CD4-positive, alpha-beta T cell treated with Interleukin-15 for 4 hours (primary cell): ENCODE results near the gene KLHL29.

ENCODE experiments used
- DNase-seq: peaks from one replicate; pipeline ENCODE4 v3.0.0-alpha.2; 2020; ENCODE audit warnings: low spot score

The KLHL29 gene

DNA sequence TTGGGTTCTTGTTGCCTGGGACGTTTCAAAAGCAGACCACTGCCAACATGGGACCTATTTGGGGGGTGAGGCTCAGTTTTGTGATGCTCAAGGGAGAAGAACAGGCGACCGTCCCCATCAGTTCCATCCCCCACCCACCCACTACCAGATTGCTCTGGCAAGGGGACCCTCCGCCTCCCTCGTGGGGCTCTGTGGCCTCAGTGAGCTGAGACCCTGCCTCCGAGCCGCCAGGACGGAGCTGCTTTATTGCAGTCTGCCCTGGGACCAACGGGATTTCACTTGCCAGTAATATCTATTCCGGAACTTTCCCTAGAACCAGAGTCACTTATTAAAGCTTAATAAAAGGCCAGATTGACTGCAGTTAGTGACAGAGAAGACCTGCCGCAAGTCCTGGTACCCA lies 146.3 kb downstream of the KLHL29 start:
- DNase-seq, result no peak

DNA sequence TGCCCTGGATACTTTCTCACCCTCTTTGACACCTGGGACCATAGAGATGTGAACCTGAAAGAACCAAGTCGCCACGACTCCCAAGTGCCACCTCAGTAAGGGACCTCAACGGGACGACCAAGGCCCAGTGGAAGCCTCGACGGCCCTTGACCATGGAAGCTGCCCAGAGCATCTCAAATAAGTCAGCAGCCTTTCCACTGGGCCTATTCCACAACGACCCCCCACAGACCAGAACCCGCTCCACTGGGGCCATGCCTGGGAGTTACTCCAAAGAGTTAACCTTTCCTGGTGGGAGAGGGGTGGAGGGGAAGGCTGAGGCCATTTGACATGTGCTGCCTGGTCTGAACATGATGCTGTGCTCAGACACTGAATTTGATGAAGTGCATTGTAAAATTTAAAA lies 146.9 kb downstream of the KLHL29 start:
- no peak for DNase-seq

DNA sequence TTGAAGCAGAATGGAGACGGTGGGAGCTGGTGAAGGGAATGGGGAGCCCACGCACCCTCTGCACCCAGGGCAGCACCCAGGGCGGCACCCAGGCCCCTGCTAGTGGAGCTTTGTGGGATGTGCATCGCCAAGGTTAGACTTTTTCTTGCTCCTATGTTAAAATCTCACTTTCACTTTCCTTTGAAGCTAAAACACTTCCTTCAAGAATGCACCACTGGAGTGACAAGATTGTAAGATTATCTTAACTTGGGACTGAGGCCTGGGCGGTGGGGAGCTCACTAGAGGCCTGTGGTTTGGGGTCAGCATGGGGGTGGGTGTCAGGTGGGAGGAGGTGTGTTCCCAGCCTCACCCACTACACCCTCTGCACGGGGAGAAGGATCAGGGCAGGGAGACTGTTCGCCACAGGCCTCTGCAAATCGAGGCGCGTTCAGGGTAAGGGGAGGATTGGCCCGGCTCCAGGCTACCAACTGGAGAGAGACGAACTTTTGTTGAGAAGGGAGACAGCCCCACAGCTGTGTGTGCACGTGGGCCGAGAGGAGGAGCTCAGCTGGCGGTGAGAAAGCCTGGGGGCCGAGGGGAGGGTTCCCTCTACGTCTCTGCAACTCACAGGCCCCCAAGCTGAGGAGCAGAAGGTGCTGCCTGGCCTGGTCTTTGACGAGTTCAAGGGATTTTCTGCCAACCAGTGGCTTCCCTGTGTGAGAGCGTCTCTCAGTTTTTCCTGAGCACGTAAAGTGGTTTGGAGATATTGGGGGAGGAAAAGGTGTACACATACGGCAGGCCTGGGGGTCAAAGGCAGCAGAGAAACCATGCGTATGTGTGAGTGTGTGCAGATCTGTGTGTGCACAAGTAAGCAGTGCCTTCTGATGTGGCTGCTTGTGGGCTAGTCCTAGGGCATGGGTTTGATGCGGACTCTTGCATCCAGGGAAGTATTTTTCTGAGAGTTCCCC lies 147.7 kb downstream of the KLHL29 start:
- DNase-seq, result peak; percentile 21

DNA sequence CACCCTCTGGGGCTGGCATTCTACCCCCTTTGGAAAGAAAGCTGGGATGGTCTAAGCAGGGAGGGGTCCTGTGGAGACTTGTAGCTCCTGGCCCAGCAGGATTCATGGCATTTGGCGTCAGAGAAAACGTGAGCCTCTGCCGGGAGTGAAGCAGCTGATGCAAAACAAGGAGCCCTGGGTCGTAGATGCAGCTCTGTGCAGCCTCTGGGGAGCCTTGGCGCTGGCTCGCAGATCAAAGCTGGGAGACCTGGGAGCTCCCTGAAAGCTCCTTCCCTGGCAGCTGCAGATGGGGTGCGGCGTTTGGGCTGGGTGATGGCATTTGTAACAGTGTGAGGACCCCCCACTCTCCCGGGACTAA lies 148.3 kb downstream of the KLHL29 start:
- no peak for DNase-seq

DNA sequence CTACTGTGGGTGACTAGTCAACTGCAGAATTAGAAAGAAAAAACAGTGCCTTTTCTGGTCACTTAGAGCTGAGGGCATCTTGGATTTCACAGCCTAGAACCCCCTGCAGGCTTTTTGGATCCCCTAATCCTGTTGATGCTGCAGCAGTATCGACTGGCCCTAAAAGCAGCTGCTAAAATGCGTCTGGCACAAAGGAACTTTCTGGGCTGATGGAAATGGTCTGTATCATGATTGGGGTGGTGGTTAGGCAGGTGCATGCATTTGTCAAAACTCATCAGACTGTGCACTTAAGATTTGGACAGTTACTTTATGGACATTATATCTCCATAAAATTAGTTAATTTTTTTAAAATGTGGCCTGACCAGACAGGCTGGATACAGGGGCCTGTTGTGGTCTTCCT lies 149.8 kb downstream of the KLHL29 start:
- no peak for DNase-seq

DNA sequence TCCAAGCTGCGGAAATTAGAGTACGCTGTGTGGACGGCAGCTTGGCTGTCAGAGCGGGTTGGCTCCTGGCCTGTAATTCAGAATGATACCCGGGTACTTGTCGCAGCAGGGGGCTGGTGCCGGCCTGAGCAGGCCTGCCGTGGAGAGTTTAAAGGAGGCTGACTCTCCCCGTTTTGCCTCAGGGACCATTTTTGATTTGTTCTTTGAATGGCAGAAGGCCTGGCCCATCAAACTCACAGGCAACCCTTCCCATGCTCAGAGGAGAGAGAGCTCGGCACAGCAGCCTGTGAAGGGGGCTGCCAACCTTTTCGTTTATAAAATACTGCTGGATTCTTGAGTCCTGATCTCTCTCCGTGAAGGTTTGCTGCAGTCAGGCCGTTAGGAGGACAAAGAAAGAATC lies 151.3 kb downstream of the KLHL29 start:
- DNase-seq, result no peak

DNA sequence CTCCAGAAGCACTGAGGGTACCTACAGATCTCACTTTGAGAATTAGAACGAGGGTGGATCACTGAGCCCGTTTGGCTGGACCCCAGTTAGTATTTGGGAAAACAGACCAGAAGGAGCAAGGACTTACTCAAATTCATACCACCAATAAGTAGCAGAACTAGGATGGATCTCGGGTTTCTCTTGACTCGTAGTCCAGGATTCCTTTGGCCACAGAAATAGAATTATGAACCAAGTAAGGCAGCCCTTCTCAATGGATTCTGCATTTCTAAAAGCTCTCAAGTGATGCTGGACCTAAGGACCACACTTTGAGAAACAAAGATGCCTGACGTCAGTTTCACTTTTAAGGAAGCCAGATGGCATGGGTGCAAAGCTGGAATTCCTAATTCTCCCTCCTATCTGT lies 153.0 kb downstream of the KLHL29 start:
- DNase-seq, result no peak

DNA sequence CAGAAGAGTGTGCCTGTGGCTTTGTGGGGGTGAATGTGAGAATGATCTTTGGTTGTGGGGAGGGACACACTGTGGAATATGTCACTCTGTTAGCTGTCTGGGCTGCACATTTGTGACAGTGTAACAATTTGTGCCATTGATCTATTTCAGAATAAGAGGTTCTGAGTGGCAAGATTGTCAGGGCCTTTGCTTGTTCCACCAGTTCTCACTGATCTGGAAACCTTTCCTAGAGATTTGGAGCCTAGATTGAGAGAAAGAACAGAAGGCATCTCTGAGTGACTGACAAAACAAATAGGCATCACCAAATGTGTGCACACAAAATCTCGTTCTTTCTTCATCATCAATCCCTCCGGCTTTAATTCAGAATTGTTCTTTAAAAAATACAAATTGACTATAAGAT lies 153.6 kb downstream of the KLHL29 start:
- DNase-seq, result no peak

DNA sequence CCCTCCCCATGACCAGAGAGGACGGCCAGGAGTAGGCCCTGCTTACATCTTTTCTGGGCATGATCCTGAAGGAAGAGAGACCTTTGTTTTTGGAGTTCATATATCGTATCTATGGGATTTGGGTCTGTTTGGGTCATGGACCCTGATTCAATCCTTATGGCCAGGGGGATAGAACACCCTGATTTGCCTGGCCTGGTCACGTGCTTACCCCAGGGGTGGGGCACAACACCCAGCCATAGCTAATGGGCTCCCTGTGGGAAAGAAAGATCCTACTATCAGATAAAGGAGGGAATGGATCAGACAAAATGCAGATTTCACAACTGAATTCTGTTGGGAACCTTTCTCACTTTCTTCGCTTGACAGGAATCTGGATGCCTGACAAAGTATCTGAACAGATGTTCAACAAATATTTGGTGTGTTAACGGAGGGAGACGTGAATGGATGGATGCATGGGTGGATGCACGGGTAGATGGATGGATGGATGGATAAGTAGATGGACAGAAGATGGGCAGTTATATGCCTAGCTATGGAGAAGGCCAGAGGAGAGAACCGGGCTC lies 155.9 kb downstream of the KLHL29 start:
- DNase-seq, result no peak

DNA sequence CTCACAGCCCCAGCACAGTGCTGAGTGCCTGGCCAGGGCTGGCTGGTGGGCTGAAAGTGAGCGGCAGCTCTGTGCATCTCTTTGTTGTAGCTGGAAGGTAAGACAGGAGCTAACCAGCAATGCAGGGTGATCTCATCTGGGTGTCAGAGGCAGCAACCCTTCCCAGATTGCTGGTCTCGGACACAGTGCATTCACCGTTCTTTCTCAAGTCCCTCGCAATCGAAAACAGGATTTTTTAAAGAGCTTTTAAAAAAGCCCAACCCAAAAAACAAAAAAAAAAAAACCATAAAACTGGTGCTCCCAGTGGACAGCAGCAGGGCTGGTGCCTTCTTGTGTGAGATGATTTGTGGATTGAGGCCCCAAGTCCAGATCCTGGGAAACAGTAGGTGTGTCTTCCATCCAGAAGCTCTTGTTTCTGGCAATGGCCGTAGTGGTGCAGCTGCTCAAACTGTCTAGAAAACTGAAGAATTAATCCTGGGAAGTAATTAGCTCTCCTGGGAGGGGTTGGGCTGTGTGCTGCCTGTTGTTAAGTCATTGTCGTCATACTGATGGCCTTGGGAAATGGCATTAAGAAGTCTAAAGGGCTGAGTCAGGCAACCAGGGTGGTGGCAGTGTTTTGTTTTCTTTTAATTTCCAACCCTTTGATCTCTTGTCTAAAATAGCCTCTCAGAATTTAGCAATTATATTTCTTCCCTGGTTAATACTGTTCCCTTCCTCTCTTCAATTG lies 156.7 kb downstream of the KLHL29 start:
- DNase-seq, result no peak

DNA sequence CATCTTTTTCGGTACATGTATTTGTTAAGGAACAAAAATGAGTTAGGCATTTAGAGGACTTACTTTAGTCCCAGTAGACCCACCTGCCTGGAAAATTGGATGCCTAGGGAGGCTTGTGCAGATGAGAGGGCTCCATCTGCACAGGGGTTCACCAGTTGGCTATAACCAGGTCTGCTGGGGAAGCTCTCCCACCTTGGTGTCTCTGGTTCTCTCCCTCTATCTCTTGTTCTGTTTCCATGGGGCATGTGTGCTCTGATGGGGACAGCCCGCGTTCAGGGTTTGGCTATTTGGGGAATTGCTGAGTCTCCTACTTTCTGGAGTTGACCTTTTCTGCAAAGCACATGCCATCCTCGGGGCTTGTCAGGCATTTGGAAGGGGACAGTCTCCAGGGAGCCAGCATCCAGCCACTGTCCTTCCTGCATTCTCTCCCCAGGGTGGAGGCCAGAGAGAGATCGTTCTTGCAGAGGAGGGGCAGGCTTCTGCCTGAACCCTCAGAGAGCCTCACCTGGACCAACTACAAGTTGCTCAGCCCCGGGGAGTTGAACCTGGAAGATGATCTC lies 157.3 kb downstream of the KLHL29 start:
- DNase-seq, result no peak

DNA sequence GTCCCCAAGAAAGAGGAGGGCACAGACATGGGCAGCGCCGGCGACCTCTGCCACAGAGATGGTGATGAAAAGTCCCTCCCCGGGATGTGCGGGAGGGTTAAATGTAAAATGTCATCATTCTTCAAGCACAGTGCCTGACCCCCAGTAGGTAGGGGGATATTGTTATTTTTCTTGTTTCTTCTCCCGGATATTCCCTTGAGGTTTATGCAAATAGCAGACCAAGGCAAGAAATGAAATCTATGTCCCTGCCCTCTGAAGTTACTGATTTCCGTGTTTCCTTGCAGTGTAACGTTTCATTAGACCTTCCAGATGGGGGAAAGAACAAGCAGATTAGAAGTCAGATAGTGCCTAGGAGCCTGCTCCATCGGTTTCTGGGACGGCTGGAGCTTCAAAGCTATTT lies 158.3 kb downstream of the KLHL29 start:
- DNase-seq, result no peak

DNA sequence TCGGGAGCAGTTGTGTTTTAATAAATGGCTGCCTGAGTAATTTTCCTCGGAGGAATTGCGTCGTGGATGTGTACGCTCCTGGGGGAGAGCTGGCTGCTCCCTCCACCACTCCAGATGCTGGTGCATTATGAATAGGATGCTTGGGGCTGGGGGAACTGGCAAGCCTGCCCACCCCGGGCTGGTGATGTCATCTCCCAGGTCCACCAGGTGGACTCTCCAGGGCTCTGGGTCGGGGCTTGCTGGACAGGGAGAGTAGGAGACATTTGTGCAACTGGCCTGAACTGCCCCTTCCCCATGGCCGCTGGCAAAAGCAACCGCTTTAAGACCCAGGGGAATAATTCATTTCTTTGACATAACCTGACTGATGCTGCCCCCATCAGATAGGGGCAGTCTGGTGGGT lies 158.7 kb downstream of the KLHL29 start:
- DNase-seq, result no peak

DNA sequence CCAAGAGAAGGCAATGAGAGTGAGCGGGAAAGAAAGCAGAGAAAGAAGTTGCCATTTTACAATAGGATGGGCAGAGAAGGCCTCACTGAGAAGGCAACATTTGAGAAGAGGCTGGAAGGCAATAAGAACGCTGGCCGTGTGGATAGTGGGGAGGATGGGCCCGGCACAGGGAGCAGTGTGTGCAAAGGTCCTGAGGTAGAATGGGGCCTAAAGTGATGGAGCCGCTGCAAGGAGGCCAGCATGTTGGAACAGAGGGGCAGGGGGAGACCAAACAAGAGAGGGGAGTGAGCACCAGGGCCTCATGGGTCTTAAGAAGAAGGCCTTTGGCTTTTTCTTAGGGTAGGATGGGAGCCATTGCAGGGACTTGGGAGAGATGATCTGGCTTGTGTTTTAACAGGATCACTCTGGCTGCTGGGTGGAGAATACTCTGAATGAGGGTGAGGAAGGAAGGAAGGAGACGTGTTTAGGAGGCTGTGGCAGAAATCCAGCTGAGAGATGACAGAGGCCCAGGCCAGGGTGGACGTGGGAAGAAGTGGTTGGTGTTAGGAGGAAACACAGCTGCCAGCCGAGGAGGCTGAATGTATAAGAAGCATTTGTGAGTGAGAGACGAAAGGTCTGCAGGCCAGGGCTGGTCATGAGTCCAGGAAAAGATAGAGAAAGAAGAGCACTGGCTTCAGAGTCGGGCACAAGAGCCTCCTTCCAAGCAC lies 159.8 kb downstream of the KLHL29 start:
- no peak for DNase-seq

DNA sequence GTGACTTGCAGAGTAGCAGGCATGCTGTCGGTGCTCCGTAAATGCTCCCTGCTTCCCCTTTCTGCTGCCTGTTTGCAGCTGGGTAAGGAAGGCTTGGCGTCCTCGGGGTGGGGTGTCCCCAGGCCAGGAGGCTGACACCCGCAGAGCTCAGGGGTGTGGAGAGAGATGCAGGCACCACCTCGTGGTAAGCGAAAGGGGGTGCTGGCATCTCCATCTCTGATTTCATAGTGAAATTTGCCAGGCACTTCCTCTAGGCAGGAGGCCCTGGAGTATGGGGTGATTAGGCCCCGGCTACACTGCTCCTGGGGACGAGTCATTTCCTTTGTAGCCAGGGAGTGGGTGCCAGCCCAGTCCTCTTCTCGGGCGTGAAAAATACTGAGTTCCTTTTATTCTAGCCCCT lies 160.4 kb downstream of the KLHL29 start:
- DNase-seq, result no peak

DNA sequence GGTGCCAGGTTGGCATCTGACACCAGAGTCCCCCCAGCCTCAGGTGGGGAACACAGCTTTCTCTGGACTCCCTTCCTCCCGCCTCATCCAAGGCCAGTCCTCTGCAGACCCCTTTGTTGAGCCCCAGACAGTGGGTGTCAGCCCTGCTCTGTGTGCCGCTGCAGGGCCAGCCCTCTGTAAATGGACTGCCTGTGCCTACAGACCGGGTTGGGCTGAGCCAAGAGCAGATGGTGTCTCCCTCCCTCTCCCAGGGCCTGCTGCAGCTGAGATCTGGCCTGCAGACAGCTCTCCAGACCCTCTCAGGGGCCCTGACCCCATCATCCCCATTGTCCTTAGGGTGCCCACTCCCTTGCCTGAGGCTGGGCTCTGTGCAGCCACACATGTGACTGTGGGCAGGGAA lies 160.8 kb downstream of the KLHL29 start:
- no peak for DNase-seq

DNA sequence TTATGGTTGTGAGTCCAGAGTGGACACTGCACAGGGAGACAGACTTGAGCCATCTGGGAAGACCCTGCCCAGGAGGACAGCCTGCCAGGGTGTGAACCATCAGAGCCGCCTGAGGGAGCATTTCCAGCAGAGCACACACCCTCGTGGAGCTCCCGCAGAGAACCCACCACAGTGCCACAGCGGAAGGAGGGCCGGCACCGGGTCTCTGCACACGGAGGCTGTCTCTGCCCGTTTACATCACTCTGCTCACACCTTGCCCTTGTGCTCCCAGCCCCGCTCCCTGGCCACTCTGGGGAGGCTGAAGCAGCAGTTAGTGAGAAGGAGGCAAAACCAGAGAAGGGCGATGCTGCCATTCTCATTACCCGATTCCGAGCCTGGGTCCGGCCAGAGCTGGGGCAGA lies 161.9 kb downstream of the KLHL29 start:
- no peak for DNase-seq

DNA sequence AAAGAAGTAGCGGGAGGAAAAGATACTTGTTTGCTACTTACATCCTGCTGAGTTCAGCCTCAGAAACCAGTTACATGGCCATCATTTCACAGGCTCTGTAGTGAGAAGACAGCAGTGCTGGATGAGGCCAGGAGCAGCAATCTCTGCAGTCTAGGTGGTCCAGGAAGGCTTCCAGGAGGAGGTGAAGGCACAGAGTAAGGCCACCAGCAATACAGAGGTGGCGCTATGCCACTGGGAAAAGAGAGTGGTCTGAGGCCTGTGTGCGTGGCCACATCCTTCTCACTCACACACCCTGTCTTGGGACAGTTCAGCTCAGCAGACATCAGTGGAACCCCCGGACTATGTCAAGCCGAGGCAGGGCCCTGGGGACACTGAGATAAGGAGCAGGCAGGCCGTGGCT lies 162.7 kb downstream of the KLHL29 start:
- no peak for DNase-seq

DNA sequence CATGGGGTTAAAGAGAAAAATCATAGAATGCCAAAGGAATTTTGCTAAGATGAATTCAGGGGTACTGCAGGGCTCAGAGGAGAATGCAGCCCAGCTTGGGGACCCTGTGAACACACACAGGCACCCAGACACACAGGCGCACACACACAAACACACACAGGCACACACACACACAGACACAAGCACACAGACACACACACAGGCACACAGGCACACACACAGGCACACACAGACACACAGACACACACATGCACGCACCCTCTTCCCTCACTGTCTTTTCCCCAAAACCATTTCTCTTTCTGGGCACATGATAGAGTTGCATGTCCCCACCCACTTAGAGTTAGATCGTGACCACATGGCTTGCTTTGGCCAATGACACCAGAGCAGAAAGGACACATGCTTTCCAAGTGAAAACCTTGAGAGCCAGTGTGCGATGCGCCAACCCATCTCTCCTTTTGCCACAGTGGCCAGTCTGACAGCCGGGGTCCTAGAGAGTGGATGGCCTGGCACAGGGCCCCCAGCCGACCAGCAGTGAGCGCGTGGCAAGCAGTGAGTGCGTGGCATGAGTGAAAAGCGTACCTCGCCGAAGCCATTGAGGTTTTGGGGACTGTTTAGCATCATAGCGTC lies 163.3 kb downstream of the KLHL29 start:
- no peak for DNase-seq

DNA sequence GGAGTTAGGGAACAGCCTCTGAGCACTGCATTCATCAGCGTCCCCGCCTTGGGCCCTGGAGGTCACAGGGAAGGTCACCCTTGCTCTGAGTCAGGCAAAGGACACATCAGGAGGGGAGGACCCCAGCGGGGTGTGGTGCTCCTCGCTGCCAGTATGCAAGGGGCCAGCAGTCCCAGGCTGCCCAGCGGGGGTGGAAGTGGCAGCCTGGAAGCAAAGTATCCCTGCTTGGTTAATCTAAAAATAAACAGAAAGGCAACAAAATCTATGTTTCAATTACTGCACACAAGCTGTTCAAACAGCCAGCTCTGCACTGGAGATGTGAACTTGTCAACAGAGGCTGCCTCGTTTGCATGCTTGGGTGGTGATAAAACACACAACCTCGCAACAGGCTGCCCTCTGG lies 164.1 kb downstream of the KLHL29 start:
- DNase-seq, result no peak

DNA sequence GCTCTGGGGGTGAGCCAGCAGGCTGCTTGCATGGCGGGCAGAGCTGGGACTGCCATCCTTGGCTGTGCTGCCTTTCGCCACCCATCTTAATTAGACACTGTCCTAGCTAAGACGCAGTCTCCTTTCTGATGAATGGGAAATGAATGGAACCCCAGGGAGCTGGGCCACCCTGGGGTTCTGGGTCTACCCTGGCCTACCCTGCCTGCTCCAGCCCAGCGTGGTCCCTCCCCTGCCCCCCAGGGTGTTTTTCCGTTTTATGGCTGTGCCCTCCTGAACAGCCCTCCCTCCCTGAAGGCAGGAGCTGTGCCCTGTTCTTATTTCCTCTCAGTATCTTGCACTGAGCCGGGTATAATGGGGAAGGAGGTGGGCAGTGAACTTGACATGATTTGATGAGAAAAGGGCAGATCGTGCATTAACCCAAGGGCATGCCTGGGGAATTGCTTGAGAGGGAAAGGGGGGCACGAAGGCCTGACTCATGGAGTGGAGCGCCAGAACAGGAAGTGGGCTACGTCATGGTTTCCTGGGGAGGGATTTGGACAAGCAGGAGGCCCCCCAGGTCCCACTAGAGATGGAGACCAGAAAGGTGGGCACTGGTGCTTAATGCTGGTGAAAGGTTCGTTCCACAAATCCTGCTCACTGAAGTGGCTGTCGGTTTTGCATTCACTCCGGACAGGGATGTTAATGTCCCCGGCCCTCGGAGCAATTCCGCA lies 165.0 kb downstream of the KLHL29 start:
- no peak for DNase-seq
